Measurements from ENCODE around the gene NPAS4. TPM values are rescaled to one million over a fixed set of nuclear protein-coding genes. Genes with fewer than 3 reads are reported as not detected.
A peak's percentile ranks its signal among the peaks of the same experiment; 100 is the strongest.

NPAS4 gene
- total RNA-seq, 1 donor from 2014 or later = not detected

DNA sequence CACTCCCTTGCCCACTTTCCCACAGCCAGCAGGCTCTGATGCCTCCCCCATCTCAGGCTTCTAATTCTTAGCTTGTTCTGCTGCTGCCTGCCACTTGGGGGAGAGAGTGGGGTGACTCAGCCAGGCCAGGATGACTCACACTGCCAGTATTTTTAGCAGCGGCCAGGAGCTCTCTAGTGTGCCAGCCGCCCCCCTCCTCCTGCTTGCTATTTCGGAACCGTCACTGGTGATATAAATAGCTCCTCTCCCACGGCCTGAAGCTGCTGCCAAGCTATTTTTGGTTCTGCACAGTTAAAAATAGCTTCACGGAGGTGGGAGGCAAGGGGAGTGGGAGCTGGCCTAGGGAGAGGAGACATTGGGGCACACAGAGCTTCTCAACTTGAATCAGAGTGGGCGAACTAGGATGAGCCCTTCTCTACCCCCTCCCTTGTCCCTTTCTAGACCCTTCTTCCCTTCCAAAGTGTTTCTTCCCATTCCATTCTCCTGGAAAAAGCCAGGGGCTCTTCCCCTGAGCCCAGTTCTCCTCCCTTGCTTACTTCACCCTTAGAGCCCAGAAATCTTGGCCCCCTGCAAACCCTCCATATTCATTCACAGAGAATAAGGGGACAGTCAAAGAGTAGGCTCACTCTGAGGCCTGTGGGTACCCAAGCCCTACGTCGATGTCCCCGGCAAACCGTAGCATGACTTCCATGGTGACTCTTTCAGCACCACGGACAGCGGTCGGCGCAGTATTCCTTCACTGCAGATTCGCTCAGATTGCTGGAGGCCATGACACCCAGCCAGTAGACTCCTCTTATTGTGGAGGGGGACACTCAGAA, 2.5 kb upstream of the NPAS4 start:
- TF ChIP-seq CTCF (IDR thresholded peaks at IDR 0.05; ENCODE audit: unreplicated experiment) = no peak
- Mint-ChIP-seq H3K4me1 (ENCODE audit: unreplicated experiment) (peaks cover 8% of the 10 kb centered on the region), H3K27ac (ENCODE audit: unreplicated experiment) (no peak overlapping the region), H3K4me3 (ENCODE audit: unreplicated experiment) (no peak overlapping the region), H3K27me3 (ENCODE audit: unreplicated experiment) (peaks cover 22% of the 10 kb centered on the region), H3K9me3 (ENCODE audit: unreplicated experiment) (no peaks in the 10 kb centered on the region), H3K36me3 (ENCODE audit: low read depth, unreplicated experiment) (peaks cover 11% of the 10 kb centered on the region)
- peak; percentile 76 for DNase-seq (ENCODE audit: low spot score)

DNA sequence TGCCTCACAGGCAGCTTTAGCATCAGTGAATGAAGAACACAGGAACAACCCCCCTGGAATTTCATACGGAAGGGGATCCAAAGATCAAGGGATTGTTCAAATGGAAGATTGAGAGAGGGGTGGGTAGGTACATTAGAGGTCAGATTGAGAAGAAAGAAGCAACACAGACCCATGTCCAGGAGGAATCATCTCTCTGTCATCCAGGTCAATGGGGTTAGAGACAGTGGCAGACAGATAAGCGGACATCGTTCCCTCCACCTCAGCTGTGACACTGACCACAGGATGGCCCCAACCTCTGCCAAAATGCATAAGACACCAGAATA, 1.9 kb upstream of the NPAS4 start:
- peaks cover 8% of the 10 kb centered on the region for H3K4me1 Mint-ChIP-seq (ENCODE audit: unreplicated experiment)
- peaks cover 18% of the 10 kb centered on the region for H3K27me3 Mint-ChIP-seq (ENCODE audit: unreplicated experiment)
- TF ChIP-seq CTCF (IDR thresholded peaks at IDR 0.05; ENCODE audit: unreplicated experiment) = no peak
- H3K36me3 Mint-ChIP-seq (ENCODE audit: low read depth, unreplicated experiment) = peaks cover 11% of the 10 kb centered on the region
- no peak for DNase-seq (ENCODE audit: low spot score)
- H3K27ac Mint-ChIP-seq (ENCODE audit: unreplicated experiment) = no peak overlapping the region
- H3K9me3 Mint-ChIP-seq (ENCODE audit: unreplicated experiment) = no peaks in the 10 kb centered on the region
- H3K4me3 Mint-ChIP-seq (ENCODE audit: unreplicated experiment) = no peak overlapping the region

- peaks cover 19% of the 10 kb centered on the region for H3K27me3 Mint-ChIP-seq (ENCODE audit: unreplicated experiment)
- no peak for DNase-seq (ENCODE audit: low spot score)
- H3K9me3 Mint-ChIP-seq (ENCODE audit: unreplicated experiment) = no peaks in the 10 kb centered on the region
- H3K27ac Mint-ChIP-seq (ENCODE audit: unreplicated experiment) = no peak overlapping the region
- no peak overlapping the region for H3K4me3 Mint-ChIP-seq (ENCODE audit: unreplicated experiment)
- TF ChIP-seq CTCF (IDR thresholded peaks at IDR 0.05; ENCODE audit: unreplicated experiment) = no peak
- H3K36me3 Mint-ChIP-seq (ENCODE audit: low read depth, unreplicated experiment) = peaks cover 11% of the 10 kb centered on the region
- H3K4me1 Mint-ChIP-seq (ENCODE audit: unreplicated experiment) = peaks cover 5% of the 10 kb centered on the region
Measured at GRCh38 chr11:66419825-66420224, 1.0 kb upstream of the NPAS4 start.

DNA sequence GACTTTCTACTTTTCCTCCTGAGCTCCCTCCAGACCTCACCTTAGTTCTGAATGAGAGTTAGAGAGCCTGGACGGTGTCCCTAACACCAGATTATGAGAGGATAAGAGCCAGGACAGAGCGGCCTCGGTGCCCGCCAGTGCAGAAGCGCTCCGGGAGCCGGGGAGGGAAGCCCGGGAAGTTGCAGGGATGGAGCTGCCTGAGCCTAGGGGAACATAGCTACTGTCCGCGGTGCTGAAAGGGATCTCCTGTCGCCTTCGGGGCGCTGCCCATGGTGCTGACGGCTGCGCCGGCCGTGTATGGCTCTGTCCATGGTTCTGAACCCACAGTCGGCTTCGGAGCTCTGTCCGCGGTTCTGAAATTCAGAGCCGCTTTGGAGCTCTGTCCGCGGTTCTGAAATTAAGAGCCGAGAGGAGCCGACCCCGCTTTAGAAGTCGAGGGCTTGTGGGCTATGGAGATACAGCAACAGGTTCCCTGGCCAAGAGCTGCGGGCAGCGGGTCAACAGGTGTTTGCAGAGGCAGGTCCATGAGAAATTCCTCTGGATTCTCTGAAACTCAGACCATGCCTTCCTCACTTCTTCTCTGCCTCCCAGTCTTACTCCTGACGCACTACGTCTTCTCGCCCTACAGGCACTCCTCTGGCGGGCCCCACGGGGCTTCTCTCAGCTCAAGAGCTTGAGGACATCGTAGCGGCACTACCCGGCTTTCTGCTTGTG, 814 bp downstream of the NPAS4 start:
- no peak overlapping the region for H3K4me3 Mint-ChIP-seq (ENCODE audit: unreplicated experiment)

More for the DNA sequence above, 814 bp downstream of the NPAS4 start:
- no peak for TF ChIP-seq CTCF (IDR thresholded peaks at IDR 0.05; ENCODE audit: unreplicated experiment)
- Mint-ChIP-seq H3K36me3 (ENCODE audit: low read depth, unreplicated experiment) (peaks cover 11% of the 10 kb centered on the region), H3K27ac (ENCODE audit: unreplicated experiment) (no peak overlapping the region), H3K27me3 (ENCODE audit: unreplicated experiment) (peaks cover 23% of the 10 kb centered on the region), H3K4me1 (ENCODE audit: unreplicated experiment) (peaks cover 5% of the 10 kb centered on the region), H3K9me3 (ENCODE audit: unreplicated experiment) (no peaks in the 10 kb centered on the region)
- peak; percentile 92 for DNase-seq (ENCODE audit: low spot score)
